GM18526 (cell line): Measurements from ENCODE around the gene PSMG2.

ENCODE experiments used
- POLR2A ChIP-seq: IDR thresholded peaks from 3 replicates; pipeline ENCODE4 v1.6.1; 2011; ENCODE audit not compliant: insufficient read length; ENCODE audit errors: extremely low read depth

The PSMG2 gene, protein sequence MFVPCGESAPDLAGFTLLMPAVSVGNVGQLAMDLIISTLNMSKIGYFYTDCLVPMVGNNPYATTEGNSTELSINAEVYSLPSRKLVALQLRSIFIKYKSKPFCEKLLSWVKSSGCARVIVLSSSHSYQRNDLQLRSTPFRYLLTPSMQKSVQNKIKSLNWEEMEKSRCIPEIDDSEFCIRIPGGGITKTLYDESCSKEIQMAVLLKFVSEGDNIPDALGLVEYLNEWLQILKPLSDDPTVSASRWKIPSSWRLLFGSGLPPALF

DNA sequence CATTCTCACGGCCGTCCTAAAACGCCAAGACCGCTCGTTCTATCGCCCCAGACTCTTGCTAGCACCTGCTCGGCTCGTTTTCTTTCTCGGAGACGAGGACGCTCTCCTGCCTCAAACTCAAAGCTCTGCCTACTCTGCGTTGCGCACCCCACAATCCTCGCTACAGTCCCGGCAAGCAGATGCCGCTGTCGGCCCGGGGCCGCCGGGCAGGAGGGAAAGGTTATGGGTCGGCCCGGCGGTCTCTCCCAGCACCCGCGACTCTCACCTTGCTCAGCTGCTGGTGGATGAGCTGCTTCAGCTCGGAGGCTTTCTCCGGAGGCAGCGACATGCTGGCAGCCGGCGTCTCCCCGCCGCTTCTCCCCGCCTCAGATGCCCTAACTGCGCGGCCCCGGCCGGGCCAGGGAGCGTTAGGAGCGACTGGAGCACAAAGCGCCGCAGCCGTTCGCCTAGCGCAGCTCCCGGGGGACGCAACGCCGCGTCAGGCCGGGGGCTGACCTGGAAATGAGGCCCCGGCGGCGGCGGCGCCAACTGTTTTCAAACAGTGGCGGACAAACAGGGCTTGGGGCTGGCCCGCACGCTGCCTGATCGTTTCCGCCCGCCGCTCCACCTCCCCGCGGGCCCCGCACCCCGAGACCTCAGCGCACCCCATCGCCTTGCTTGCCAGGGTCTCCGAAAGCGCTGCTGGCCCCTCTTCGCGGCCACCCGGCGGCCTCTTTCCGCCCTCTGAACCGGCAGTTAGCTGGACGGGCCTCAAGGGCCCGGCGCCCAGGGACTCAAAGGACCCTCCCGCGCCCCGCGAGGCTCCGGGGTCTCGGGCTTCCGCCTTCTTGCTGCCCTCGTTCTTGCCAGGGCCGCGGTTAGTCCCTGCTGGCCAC, at the start of gene PSMG2, which contains the start of gene CEP76:
Gene PSMG2, plus strand, starts transcription at position 822 of the 875 bp plus-strand sequence. CDS start 66 bp downstream, outside the sequence.
Gene CEP76, minus strand, starts transcription at position 503 of the 875 bp plus-strand sequence. Its CDS starts 175 bp downstream, at position 328.
- TF ChIP-seq POLR2A = peak; percentile 78

DNA sequence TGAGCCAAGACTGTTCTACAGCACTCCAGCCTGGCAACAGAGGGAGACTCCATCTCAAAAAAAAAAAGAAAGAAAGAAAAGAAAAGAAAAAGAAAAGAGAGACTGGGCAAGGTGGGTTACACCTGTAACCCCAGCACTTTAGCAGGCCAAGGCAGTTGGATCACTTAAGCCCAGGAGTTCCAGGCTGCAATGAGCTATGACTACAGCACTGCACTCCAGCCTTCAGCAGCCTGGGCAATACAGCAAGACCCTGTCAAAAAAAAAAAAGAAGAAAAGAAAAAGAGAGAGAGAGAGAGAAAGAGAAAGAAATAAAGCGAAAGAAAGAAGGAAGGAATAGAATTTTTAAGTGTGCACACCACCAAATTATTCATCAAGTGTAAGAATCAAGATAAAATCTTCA, 47.9 kb upstream of the PSMG2 start:
- no peak for TF ChIP-seq POLR2A

- no peak for TF ChIP-seq POLR2A
Measured at GRCh38 chr18:12656605-12656937, 46.3 kb upstream of the PSMG2 start.

- no peak for TF ChIP-seq POLR2A
Measured at GRCh38 chr18:12656938-12657683, 45.7 kb upstream of the PSMG2 start.

- TF ChIP-seq POLR2A = no peak
Measured at GRCh38 chr18:12657684-12658425, 45.0 kb upstream of the PSMG2 start, which contains the start of gene SPIRE1. Gene SPIRE1, minus strand, starts transcription at chr18:12658107. Its CDS starts 241 bp downstream, at chr18:12657866.

DNA sequence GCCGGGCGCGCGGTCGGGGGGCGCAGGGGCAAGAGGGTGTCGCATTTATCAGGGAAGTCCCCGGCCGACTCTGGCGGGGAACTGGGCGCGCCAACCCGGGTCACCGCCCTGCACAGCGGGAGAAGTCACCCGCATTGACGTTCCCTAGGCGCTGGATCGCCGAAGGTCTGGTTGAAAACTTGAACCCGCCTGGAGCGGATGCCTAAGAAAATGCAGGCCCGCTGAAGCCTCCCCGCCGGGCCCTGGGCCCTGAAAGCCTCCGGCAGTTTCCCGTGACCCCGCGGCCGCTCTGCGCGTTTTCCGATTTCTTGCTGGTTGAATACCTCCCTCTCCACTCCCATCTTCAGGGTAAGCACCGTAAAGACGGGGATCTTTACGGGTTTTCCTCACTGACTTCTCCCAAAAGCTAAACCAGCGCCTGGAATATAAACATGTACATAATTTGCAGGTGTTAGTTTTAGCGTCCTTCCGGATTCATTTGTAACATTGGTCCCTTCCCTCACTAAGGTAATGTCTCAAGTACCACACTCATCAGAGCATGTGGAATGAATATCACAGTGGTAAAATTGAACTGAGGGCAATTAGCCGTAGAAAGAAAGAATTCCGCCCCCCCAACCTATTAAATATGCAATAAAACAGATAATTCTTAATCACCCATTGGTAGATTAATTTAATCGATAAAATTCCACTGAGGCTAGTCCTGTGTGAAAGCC, 44.3 kb upstream of the PSMG2 start:
- no peak for TF ChIP-seq POLR2A

DNA sequence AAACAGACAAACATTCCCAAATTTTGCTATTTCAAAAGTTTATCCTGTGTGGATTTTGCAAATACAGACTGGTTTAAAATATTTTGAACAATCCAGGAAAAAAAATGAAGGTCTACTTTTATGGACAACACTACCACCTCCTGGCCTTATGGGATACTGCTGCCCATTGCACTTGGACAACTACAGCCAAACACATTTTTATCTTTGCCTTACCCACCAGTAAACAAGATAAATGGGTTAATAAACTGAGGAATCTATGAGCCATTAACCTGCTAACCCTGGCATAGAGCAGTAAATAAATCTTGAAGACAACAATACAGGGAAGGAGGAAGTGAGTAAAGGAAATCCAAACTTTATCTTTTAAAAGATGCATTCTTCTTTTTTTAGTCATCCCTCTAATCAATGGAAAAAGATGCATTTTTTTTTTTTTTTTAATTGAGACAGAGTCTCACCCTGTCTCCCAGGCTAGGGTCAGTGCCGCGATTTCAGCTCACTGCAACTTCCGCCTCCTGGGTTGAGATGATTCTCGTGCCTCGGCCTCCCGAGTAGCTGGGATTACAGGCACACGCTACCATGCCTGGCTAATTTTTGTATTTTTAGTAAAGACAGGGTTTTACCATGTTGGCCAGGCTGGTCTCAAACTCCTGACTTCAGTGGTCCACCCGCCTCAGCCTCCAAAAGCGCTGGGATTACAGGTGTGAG, 42.8 kb upstream of the PSMG2 start:
- no peak for TF ChIP-seq POLR2A

DNA sequence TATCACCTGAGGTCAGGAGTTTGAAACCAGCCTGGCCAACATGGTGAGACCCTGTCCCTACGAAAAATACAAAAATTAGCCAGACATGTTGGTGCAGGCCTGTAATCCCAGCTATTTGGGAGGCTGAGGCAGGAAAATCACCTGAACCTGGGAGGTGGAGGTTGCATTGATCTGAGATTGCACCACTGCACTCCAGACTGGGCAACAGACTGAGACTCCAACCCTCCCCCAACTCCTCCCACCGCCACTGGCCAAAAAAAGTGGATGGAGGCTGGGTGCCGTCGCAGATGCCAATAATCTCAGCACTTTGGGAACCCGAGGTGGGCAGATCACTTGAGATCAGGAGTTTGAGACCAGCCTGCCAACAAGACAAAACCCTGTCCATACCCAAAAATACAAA, 34.8 kb upstream of the PSMG2 start:
- TF ChIP-seq POLR2A = no peak

GRCh38 chr18:12679183-12679786, 23.6 kb upstream of the PSMG2 start:
- TF ChIP-seq POLR2A = no peak

- no peak for TF ChIP-seq POLR2A
Measured at GRCh38 chr18:12686100-12686499, 16.7 kb upstream of the PSMG2 start.

DNA sequence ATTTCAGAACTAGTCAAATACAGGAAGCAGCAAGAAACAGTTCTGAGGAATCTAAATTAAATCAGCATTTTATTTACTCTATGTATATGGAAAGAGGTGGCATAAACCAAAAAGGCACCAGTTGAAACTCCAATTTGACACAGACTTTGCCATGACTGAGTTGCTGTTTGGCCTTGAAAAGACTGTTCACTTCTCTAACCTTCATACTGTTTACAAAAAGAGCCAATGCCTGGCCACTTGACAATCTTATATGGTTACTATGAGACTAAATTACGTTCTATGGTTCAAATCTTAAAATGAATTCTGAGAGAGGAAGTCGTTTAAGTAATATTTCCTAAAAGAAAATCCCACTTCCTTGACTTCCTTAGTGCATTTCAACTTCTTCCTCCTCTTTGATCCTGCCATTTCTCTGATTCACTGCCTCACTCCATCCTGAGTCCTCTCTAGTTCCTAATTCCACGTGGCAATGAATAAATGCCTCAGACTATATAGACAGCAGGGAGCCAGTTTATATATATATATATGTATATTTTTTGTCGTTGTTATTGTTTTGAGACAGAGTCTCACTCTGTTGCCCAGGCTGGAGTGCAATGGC, 13.5 kb upstream of the PSMG2 start:
- no peak for TF ChIP-seq POLR2A

GRCh38 chr18:12692206-12692605, 10.6 kb upstream of the PSMG2 start:
- TF ChIP-seq POLR2A = no peak

GRCh38 chr18:12694032-12694431, 8.8 kb upstream of the PSMG2 start:
- TF ChIP-seq POLR2A = no peak
